K562 (cell line): ENCODE measurements around the gene THADA. TPM values are rescaled to one million over a fixed set of nuclear protein-coding genes. Genes with fewer than 3 reads are reported as not detected.

Source experiments
- DPF2 ChIP-seq: fragments of 450-650 bp; IDR thresholded peaks from 2 replicates; pipeline ENCODE4 v1.6.1; 2016
- ELF4 ChIP-seq: fragments of 450-650 bp; formaldehyde crosslinking; IDR thresholded peaks from 2 replicates; pipeline ENCODE4 v1.4.0; 2022; ENCODE audit warnings: missing genetic modification characterization
- KDM5B ChIP-seq: fragments of 200-600 bp; sonication (generic); IDR thresholded peaks from 2 replicates; pipeline ENCODE4 v1.6.1; 2012; ENCODE audit warnings: low read depth, mild to moderate bottlenecking, moderate library complexity, low read length, control low read depth, inconsistent platforms; ENCODE audit not compliant: insufficient replicate concordance
- PHTF2 ChIP-seq: fragments of 250-450 bp; sonication (Bioruptor Pico); IDR thresholded peaks from 2 replicates; pipeline ENCODE4 v1.5.0; 2021; ENCODE audit warnings: mild to moderate bottlenecking
- PYGO2 ChIP-seq: fragments of 450-650 bp; IDR thresholded peaks from 2 replicates; pipeline ENCODE4 v1.6.1; 2016; ENCODE audit warnings: mild to moderate bottlenecking, missing genetic modification characterization, moderate library complexity, missing compliant biosample characterization
- SMARCE1 ChIP-seq: fragments of 450-650 bp; IDR thresholded peaks from 2 replicates; pipeline ENCODE4 v1.7.1; 2016; ENCODE audit warnings: mild to moderate bottlenecking
- SREBF1 ChIP-seq: fragments of 150-350 bp; IDR thresholded peaks from 2 replicates; pipeline ENCODE4 v1.6.1; 2014; ENCODE audit warnings: antibody characterized with exemption, low read depth, low read length, borderline replicate concordance
- TBL1XR1 ChIP-seq, 2 experiments: IDR thresholded peaks; 2 replicates each; pipeline ENCODE4 v1.6.1; 2012; ENCODE audit warnings: improper control_type of control experiment in 2 of 2, low read length in 2 of 2, mild to moderate bottlenecking in 1 of 2
- TEAD2 ChIP-seq: fragments of 450-650 bp; IDR thresholded peaks from 2 replicates; pipeline ENCODE4 v1.6.1; 2016; ENCODE audit warnings: missing genetic modification characterization, control low read depth, missing compliant biosample characterization
- ZC3H4 ChIP-seq: sonication (generic); formaldehyde crosslinking; IDR thresholded peaks from 2 replicates; pipeline ENCODE4 v1.9.0; 2021; ENCODE audit warnings: missing genetic modification reagents, borderline replicate concordance
- ZNF347 ChIP-seq: fragments of 450-650 bp; formaldehyde crosslinking; IDR thresholded peaks from 2 replicates; pipeline ENCODE4 v1.4.0; 2020; ENCODE audit warnings: low read depth, mild to moderate bottlenecking, moderate library complexity
- ZNF639 ChIP-seq, 2 experiments: fragments of 200-800 bp in 1 of 2; sonication (Bioruptor generic) in 1 of 2; sonication (generic) in 1 of 2; formaldehyde crosslinking in 1 of 2; IDR thresholded peaks in 1 of 2; conservative IDR thresholded peaks in 1 of 2; 2 replicates each; pipeline versions ENCODE4 v1.5.0 to v1.6.1; 2016 to 2020; ENCODE audit warnings: missing compliant biosample characterization in 1 of 2, missing genetic modification characterization in 1 of 2, missing genetic modification reagents in 1 of 2
- polyA plus RNA-seq, 8 experiments: library from polyadenylated mRNA; depleted of rRNA in 4 of 8; stranded (reverse) in 5 of 8; unstranded in 3 of 8; fragments of >200 nt; fragmentation: Nextera tagmentation in 2 of 8; fragmentation: Illumina TruSeq in 1 of 8; extraction: Ambion mirVana in 2 of 8; extraction: Trizol in 1 of 8; gene quantifications; 2 replicates each; pipeline versions ENCODE4 v1.2.1 to v1.2.3, GENCODE V29; 2011 to 2014; ENCODE audit warnings: inconsistent platforms in 1 of 8, missing spikeins in 1 of 8
- total RNA-seq, 7 experiments: library from RNA; depleted of rRNA in 6 of 7; stranded (reverse); fragments of >200 nt in 6 of 7; fragmentation: Illumina TruSeq in 2 of 7; extraction: Trizol in 2 of 7; gene quantifications; 2 replicates each; pipeline versions ENCODE4 v1.2.1 to v1.2.3, GENCODE V29; 2011 to 2021; ENCODE audit warnings: low replicate concordance in 1 of 7
- TF ChIP-seq, protein P1 (sequence below): fragments of 450-650 bp; IDR thresholded peaks from 2 replicates; pipeline ENCODE4 v1.6.1; 2017; ENCODE audit warnings: antibody characterized with exemption

Gene THADA
- total and polyA plus RNA-seq, 9 of the 15 experiments (the other 6 are each of a cell fraction or from before 2014, with no cell fraction given) = 17.8 to 34.7 (median 31.9) TPM

GRCh38 chr2:43218702-43219382 lies 377.0 kb downstream of the THADA start (continued):
- TF ChIP-seq KDM5B (peak; percentile 14), ZNF639 (CRISPR knock-in tag; conservative IDR thresholded peaks at IDR 0.05 in 1 of 2, IDR thresholded peaks at IDR 0.05 in 1 of 2) (peak in 1 of 2 experiments; percentile 49; a peak in 1 of 4 replicates), PHTF2 (CRISPR knock-in tag) (no peak), PYGO2 (tag) (0 out of 2 replicates have a peak, but pooled peaks have one; percentile 49), DPF2 (peak; percentile 31; the same call in 1 of the 2 replicates), ZC3H4 (CRISPR knock-in tag) (0 out of 2 replicates have a peak, but pooled peaks have one; percentile 40), SREBF1 (no peak), TEAD2 (tag) (no peak), TBL1XR1 (IDR thresholded peaks at IDR 0.05; ENCODE audit: low read length in 2 of 2) (no peak), SMARCE1 (peak; percentile 21; the same call in 1 of the 2 replicates), ZNF347 (CRISPR knock-in tag) (no peak), ELF4 (peak; percentile 35; the same call in 1 of the 2 replicates)
- TF ChIP-seq, protein P1, sequence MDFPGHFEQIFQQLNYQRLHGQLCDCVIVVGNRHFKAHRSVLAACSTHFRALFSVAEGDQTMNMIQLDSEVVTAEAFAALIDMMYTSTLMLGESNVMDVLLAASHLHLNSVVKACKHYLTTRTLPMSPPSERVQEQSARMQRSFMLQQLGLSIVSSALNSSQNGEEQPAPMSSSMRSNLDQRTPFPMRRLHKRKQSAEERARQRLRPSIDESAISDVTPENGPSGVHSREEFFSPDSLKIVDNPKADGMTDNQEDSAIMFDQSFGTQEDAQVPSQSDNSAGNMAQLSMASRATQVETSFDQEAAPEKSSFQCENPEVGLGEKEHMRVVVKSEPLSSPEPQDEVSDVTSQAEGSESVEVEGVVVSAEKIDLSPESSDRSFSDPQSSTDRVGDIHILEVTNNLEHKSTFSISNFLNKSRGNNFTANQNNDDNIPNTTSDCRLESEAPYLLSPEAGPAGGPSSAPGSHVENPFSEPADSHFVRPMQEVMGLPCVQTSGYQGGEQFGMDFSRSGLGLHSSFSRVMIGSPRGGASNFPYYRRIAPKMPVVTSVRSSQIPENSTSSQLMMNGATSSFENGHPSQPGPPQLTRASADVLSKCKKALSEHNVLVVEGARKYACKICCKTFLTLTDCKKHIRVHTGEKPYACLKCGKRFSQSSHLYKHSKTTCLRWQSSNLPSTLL = 0 out of 2 replicates have a peak, but pooled peaks have one; percentile 16
